Activated B cell treated with CpG ODN at 0.5 μM for 24 hours (primary cell): ENCODE results near the gene TMC6. TPM values are rescaled to one million over a fixed set of nuclear protein-coding genes. Genes with fewer than 3 reads are reported as not detected.

Experiments used
- ATAC-seq: fragments of 200-7000 bp; cut with Tn5 transposase; one replicate; pipeline ENCODE4 v1.10.0; 2021; ENCODE audit warnings: low read depth, mild to moderate bottlenecking, moderate library complexity
- CTCF ChIA-PET: fragments of 350-600 bp; sonication (Branson Sonifier 250); formaldehyde crosslinking; loops from one replicate; lab custom pipeline; 2021; ENCODE audit warnings: antibody characterized with exemption; lab: Charles Lee
- POLR2A ChIA-PET: fragments of 350-600 bp; sonication (Branson Sonifier 250); formaldehyde crosslinking; loops from one replicate; lab custom pipeline; 2021; ENCODE audit warnings: antibody characterized with exemption; lab: Charles Lee
- DNase-seq: peaks from one replicate; pipeline ENCODE4 v3.0.0; 2022
- H3K27ac Mint-ChIP-seq: one replicate; pipeline ENCODE4 v1.8.0; 2020; ENCODE audit warnings: mixed read lengths
- H3K27me3 Mint-ChIP-seq: one replicate; pipeline ENCODE4 v1.8.0; 2021; ENCODE audit warnings: mixed read lengths
- H3K36me3 Mint-ChIP-seq: one replicate; pipeline ENCODE4 v1.8.0; 2021; ENCODE audit warnings: low read depth, mixed read lengths
- H3K4me1 Mint-ChIP-seq: one replicate; pipeline ENCODE4 v1.8.0; 2021; ENCODE audit warnings: mixed read lengths
- H3K4me3 Mint-ChIP-seq: one replicate; pipeline ENCODE4 v1.8.0; 2020; ENCODE audit warnings: mild to moderate bottlenecking, mixed read lengths
- H3K9me3 Mint-ChIP-seq: one replicate; pipeline ENCODE4 v1.8.0; 2020; ENCODE audit warnings: mixed read lengths
- intact Hi-C: fragments of 100-400 bp; cut with micrococcal nuclease; formaldehyde crosslinking; loops from one replicate; pipeline ENCODE4 v1.15.1; 2024
- total RNA-seq: library from RNA; stranded (reverse); gene quantifications from 2 replicates; pipeline ENCODE4 v1.2.3, GENCODE V29; 2022
- TF ChIP-seq, protein P1 (sequence below): fragments of 200-600 bp; IDR thresholded peaks from one replicate; pipeline ENCODE4 v1.8.0; 2022; ENCODE audit warnings: antibody characterized with exemption, mild to moderate bottlenecking

The TMC6 gene
- total RNA-seq, 1 donor from 2014 or later: 896 TPM

DNA sequence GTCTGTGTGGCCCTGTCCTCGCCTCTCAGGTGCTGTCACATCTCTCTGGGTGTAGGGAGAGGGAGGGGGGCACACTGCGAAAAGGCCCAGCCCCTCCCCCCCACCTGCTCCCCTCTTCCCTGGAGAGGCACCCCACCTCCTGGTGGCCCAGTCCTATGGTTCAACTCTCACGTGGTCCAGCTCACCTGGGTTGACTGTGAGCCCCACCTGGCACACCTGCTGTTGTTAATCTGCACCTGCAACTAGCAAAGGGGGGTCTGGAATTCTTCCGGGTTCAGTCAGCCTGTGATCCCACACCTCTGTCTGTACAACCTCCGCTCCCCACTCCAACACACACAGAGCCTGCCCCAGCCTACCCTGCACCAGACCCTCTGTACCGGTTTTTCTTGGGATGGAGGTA is 37.9 kb upstream of the TMC6 start:
- DNase-seq: no peak
- Mint-ChIP-seq H3K36me3 (peaks cover 22% of the 10 kb centered on the region), H3K4me3 (no peak overlapping the region), H3K27ac (no peak overlapping the region), H3K9me3 (no peaks in the 10 kb centered on the region), H3K4me1 (peaks cover 38% of the 10 kb centered on the region), H3K27me3 (no peaks in the 10 kb centered on the region)
- TF ChIP-seq, protein P1, sequence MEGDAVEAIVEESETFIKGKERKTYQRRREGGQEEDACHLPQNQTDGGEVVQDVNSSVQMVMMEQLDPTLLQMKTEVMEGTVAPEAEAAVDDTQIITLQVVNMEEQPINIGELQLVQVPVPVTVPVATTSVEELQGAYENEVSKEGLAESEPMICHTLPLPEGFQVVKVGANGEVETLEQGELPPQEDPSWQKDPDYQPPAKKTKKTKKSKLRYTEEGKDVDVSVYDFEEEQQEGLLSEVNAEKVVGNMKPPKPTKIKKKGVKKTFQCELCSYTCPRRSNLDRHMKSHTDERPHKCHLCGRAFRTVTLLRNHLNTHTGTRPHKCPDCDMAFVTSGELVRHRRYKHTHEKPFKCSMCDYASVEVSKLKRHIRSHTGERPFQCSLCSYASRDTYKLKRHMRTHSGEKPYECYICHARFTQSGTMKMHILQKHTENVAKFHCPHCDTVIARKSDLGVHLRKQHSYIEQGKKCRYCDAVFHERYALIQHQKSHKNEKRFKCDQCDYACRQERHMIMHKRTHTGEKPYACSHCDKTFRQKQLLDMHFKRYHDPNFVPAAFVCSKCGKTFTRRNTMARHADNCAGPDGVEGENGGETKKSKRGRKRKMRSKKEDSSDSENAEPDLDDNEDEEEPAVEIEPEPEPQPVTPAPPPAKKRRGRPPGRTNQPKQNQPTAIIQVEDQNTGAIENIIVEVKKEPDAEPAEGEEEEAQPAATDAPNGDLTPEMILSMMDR: no peak
- ATAC-seq: no peak
- POLR2A ChIA-PET: interaction anchor here (0.6 to 33.1 kb wide), 5 partner anchors 25 to 1020 kb away, joined by 3 to 2404 read pairs (median 7); partner anchors contain the start of genes C17orf99, TMC6 and TMC8
- CTCF ChIA-PET: interaction anchor here (1.1 kb wide), 1 partner anchor 19 kb away, joined by 4 read pairs; no protein-coding TSS in a partner anchor
- intact Hi-C loops: no loop called here

DNA sequence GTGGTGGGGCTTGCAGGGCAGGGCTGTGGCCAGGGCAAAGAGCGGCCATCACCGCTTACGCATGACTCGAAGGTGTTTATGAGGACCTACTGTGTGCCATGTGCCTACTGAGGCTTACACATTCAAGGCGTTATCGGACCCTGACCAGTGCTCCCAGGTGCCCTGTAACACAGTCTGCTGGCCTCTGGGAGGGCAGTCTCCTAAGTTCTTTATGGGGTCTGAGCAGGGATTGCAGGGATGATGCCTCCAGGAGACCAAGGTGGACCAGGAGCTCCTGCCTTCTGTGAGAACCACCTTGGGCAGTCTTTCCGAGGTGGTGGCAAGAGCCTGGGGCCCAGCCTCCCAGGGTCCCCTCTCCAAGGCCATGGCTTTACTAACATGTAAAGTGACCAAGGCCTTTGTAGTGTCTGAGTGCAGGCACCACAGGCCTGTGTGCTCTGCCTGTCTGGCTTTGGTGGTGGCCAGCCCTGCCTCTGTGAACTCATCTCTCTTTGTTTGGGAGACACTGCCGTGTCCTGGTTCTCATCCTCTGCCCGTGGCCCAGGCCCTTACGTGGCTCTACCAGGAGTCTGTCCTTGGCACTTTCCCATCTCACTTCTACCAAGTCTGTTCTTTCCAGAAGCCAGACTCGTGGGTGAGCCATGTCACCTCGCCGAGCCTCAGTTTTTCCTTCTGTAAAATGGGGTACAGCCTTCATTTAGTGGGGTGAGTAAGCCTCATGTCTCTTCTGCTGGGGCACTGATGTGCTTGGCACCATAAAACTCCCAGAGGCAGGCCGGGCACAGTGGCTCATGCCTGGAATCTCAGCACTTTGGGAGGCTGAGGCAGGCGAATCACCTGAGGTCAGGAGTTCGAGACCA is 36.4 kb upstream of the TMC6 start:
- DNase-seq (no peak), ATAC-seq (no peak)
- Mint-ChIP-seq H3K27ac (no peak overlapping the region), H3K9me3 (no peaks in the 10 kb centered on the region), H3K27me3 (no peaks in the 10 kb centered on the region), H3K4me1 (peaks cover 36% of the 10 kb centered on the region), H3K36me3 (peaks cover 7% of the 10 kb centered on the region), H3K4me3 (no peak overlapping the region)
- intact Hi-C loops: no loop called here
- ChIA-PET POLR2A (interaction anchor here (0.8 to 48.2 kb wide), 4 partner anchors 9 to 195 kb away, joined by 3 to 2404 read pairs (median 1204); partner anchors contain the start of genes AFMID, C17orf99, SOCS3 and SYNGR2), CTCF (no interaction called here)
- TF ChIP-seq, protein P1: no peak

DNA sequence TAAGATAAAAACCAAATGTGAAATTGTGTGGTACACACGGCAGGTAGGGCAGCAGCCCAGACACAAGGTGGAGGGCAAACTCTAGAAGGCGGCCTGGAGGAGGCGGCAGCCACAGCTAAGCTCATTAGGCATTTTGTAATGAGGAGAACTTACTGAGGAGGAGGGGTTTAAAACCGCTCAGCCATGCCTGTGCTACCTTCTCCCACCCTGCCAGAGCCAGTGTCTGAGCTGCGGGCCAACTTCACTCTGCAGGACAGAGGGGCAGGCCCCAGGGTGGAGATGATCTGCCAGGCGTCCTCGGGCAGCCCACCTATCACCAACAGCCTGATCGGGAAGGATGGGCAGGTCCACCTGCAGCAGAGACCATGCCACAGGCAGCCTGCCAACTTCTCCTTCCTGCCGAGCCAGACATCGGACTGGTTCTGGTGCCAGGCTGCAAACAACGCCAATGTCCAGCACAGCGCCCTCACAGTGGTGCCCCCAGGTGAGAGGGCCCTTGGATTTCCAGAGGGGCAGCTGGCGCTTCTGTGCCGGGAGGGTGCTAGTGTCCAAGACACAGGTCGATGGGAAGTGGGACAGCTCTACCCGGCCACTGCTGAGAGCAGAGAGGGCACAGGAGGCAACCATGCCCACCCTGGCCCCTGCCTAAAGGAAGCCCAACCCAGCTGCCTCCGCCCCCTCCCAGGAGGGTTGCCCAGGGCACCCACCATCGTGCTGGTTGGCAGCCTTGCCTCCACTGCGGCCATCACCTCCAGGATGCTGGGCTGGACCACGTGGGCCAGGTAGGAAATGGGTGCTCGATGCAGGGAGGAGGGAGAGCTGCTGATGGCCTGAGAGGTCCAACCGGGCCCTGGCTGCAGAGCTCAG is 35.6 kb upstream of the TMC6 start:
- ChIA-PET POLR2A (interaction anchor here (0.6 to 48.2 kb wide), 5 partner anchors 9 to 196 kb away, joined by 3 to 2404 read pairs (median 6); partner anchors contain the start of genes AFMID, C17orf99, SOCS3 and SYNGR2), CTCF (interaction anchor here (2.9 kb wide), 1 partner anchor 12 kb away, joined by 10 read pairs; no protein-coding TSS in a partner anchor)
- Mint-ChIP-seq H3K4me3 (no peak overlapping the region), H3K9me3 (no peaks in the 10 kb centered on the region), H3K36me3 (no peaks in the 10 kb centered on the region), H3K27ac (no peak overlapping the region), H3K27me3 (no peaks in the 10 kb centered on the region), H3K4me1 (peaks cover 40% of the 10 kb centered on the region)
- intact Hi-C loops: no loop called here
- TF ChIP-seq, protein P1: no peak
- ATAC-seq (no peak), DNase-seq (no peak)

DNA sequence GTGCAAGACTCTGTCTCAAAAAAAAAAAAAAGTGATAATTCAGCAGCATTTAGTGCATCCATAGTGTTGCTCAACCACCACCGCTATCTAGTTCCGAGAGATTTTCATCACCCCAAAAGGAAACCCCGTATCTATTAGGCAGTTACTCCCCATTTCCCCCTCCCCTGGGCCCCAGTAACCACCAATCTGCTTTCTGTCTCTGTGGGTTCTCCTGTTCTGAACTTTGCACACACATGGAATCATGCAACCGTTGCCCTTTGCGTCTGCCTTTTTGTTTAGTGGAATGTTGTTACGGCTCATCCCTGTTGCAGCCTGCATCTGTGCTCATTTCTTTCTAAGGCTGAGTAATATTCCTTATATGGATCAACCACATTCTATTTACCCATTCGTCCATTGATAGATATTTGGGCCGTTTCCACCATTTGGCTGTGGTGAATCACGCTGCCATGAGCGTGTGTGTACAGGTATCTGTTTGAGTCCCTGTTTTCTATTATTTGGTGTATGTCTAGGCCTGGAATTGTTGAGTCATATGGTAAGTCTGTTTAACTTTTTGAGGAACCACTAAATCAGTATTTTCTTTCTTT is 31.1 kb upstream of the TMC6 start:
- Mint-ChIP-seq H3K27me3 (no peaks in the 10 kb centered on the region), H3K36me3 (no peaks in the 10 kb centered on the region), H3K27ac (peak overlapping the region; percentile 81), H3K4me3 (peak overlapping the region; percentile 42), H3K9me3 (no peaks in the 10 kb centered on the region), H3K4me1 (peaks cover 58% of the 10 kb centered on the region)
- ChIA-PET POLR2A (interaction anchor here (0.6 to 48.2 kb wide), 4 partner anchors 14 to 582 kb away, joined by 3 to 2404 read pairs (median 1204); partner anchors contain the start of genes AFMID, C17orf99, SYNGR2 and TK1), CTCF (no interaction called here)
- ATAC-seq (peak; percentile 12), DNase-seq (no peak)
- intact Hi-C loops: loop anchor here (10.0 kb wide), 1 partner anchor 695 kb away; no protein-coding TSS in a partner anchor
- TF ChIP-seq, protein P1: no peak
